Fibroblast of pulmonary artery (primary cell): Measurements from ENCODE around the gene SPATA19.

Source experiments
- DNase-seq: peaks from one replicate; pipeline ENCODE4 v3.0.0-alpha.2; 2010; ENCODE audit warnings: low read depth
- H3K4me3 ChIP-seq: replicated peaks from 2 replicates; pipeline ENCODE4 v1.5.1; 2011; ENCODE audit warnings: low read depth, mild to moderate bottlenecking, control low read depth, low read length, moderate library complexity
- TF ChIP-seq, protein P1 (sequence below): IDR thresholded peaks from 2 replicates; pipeline ENCODE4 v1.5.1; 2011; ENCODE audit warnings: mild to moderate bottlenecking, control low read depth, low read length, inconsistent platforms; ENCODE audit errors: missing control alignments

The SPATA19 gene

DNA sequence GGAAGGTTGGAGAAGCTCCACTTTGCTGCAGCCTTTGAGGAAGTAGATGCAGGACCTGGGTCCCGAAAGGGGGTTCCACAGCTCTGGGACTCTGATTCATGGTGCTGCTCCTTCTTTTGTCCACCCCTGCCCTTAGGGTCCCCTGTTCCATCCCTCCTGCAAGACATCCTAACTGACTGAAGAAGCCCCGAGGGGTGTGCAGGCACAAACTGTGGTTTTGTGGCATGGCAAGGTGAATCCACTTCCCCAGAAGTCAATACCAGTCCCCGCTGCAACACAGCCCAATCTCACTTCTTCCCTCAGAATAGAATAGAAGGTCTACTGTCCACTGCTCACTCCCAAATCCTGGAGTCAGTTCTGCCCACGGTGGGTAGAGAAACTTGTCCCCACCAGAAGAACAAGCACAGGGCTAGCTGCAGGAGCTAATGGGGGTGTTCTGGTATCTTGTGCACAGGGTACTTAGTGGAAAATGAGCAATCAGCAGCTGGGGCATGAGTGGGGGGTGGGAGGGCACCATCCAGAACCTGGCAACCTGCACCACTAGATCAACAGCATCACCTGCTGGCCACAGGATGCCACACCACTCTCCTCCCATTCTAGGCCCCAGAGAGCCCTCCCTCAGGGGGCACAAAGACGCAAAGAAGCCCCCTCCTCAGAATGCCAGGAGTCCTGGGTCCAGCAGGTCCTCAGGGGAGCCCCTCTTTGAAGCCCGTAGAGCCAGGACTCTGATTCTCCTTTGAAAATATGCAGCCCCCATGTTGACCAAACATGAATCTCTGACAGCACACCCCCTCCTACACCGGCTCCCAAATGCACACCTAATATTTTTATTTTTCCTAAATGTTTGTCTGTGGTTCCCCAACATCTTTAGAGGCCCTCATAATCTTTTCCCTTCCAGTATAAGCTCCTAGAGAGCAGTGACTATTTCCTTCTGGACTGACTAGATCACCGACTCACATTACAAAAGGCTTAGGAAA, 14.1 kb downstream of the SPATA19 start:
- TF ChIP-seq, protein P1, sequence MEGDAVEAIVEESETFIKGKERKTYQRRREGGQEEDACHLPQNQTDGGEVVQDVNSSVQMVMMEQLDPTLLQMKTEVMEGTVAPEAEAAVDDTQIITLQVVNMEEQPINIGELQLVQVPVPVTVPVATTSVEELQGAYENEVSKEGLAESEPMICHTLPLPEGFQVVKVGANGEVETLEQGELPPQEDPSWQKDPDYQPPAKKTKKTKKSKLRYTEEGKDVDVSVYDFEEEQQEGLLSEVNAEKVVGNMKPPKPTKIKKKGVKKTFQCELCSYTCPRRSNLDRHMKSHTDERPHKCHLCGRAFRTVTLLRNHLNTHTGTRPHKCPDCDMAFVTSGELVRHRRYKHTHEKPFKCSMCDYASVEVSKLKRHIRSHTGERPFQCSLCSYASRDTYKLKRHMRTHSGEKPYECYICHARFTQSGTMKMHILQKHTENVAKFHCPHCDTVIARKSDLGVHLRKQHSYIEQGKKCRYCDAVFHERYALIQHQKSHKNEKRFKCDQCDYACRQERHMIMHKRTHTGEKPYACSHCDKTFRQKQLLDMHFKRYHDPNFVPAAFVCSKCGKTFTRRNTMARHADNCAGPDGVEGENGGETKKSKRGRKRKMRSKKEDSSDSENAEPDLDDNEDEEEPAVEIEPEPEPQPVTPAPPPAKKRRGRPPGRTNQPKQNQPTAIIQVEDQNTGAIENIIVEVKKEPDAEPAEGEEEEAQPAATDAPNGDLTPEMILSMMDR, result no peak
- DNase-seq, result no peak
- no peak overlapping the region for H3K4me3 ChIP-seq

DNA sequence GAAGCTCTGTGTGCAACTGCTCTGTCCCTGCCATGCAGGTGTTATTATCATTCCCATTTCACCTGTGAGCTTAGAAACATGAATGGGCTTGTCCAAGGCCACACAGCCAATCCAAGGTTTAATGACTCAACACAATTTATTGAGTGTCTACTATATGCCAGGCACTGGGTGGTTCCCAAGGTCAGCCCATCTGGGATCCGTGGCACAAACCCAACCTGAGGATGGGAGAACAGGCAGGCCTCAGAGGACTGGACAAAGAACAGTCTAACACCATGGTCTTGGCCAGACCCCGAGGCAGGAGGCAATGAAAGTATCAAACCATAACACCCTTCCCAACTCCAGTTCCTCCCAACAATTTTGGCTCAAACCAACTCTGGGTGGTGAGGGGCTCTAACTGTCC, 15.7 kb downstream of the SPATA19 start:
- no peak overlapping the region for H3K4me3 ChIP-seq
- TF ChIP-seq, protein P1, result no peak
- no peak for DNase-seq

DNA sequence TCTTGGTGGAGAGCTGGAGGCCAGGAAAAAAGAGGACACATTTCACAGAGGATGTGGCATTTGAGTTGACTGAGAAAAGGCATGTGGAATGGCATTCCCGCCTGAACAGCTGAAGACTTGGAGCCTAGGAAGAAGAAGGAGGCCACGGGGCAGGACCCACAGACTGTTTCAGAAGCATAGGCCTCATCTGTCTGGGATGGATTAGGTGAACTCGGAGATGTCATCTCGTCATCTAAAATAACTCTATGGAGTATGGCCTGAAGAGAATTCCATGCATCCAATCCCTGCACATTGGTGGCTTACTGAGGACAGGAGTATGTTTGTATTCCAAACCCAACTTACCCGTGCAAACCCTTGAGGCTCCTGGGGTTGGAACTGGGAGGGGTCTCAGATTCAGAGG, 16.4 kb downstream of the SPATA19 start:
- no peak for DNase-seq
- H3K4me3 ChIP-seq, result no peak overlapping the region
- TF ChIP-seq, protein P1, result no peak

DNA sequence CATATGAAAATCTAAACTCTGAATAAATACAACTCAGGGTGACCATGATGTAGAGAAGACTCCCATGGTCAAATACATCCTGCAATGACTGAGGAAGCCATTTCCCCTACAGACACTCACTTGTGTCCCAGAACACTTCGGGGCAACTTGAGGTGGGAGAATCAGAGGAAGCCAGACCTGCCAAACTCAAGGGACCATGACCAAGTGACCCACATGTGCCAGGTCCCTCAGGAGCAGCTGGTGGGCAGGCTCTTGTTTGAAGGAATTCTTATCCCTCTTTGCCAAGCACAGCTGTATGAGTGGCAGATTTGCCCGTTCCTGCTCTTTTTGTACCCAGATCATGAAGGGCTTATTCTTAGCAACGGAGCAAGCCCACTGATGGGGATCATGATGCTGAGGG, 17.8 kb downstream of the SPATA19 start:
- TF ChIP-seq, protein P1, result no peak
- DNase-seq, result no peak
- no peak overlapping the region for H3K4me3 ChIP-seq

DNA sequence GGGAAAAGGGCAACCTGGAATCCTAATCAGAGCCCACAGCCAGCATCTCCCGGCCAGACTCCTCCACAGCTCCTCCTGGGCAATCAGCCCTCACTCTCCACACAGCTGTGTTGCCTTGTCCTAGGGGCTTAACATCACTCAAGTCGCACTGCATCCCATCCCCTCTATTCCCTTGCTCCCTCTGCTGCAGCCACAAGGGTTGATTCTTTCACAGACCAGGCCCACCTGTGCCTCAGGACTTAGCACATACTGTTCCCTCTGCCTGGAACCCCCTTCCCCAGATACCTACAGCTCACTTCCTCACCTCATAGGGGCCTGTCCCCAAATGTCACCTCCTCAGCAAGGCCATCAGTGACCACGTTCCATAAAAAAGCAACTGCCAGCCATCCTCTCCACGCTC, 18.4 kb downstream of the SPATA19 start:
- TF ChIP-seq, protein P1, result no peak
- H3K4me3 ChIP-seq, result no peak overlapping the region
- DNase-seq, result no peak

DNA sequence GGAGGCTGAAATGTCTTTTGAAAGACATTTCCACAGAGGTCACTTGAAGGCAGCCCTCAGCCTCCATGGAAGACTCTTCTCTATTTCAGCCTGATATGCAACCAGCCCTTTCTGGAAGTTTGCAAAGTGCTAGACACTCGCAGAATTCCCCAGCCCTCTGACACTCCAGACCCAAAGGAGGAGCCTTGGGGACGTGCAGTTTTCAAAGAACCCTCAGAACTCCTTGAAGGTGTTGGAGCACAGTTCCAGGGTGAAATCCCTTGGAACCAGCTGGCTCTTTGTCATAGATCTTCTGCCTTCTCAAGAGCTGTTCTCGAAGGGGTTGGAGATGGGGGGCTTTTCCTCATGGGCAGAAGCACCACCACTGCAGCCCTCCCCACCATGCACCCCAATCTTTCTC, 19.6 kb downstream of the SPATA19 start:
- no peak overlapping the region for H3K4me3 ChIP-seq
- TF ChIP-seq, protein P1, result no peak
- DNase-seq, result no peak
